ENCODE measurements around the gene PRPF19.

- TF ChIP-seq POLR2A (IDR thresholded peaks at IDR 0.05; ENCODE audit: low read depth, low read length), result no peak
- no peak for TF ChIP-seq RFX5 (IDR thresholded peaks at IDR 0.05; ENCODE audit: low read depth, low read length)
- TF ChIP-seq NBN (IDR thresholded peaks at IDR 0.05), result no peak
- TF ChIP-seq KDM1A (IDR thresholded peaks at IDR 0.05; ENCODE audit: borderline replicate concordance), result no peak
- TF ChIP-seq CTCF (IDR thresholded peaks at IDR 0.05 in 2 of 3, conservative IDR thresholded peaks at IDR 0.05 in 1 of 3; ENCODE audit: control insufficient read depth in 2 of 3, extremely low read depth in 1 of 3, insufficient read depth in 1 of 3, low read depth in 3 of 3, low read length in 3 of 3), result no peak
- TF ChIP-seq RAD21 (IDR thresholded peaks at IDR 0.05; ENCODE audit: insufficient read depth, low read depth, low read length), result no peak
- TF ChIP-seq ATF2 (IDR thresholded peaks at IDR 0.05; ENCODE audit: low read length), result no peak
- TF ChIP-seq YY1 (IDR thresholded peaks at IDR 0.05; ENCODE audit: low read depth, low read length), result no peak
- no peak for TF ChIP-seq TAF1 (IDR thresholded peaks at IDR 0.05; ENCODE audit: borderline replicate concordance, low read depth, low read length)
- TF ChIP-seq ZBED1 (IDR thresholded peaks at IDR 0.05; ENCODE audit: borderline replicate concordance), result no peak
- TF ChIP-seq CEBPB (IDR thresholded peaks at IDR 0.05; ENCODE audit: borderline replicate concordance in 1 of 2, low read depth in 2 of 2, low read length in 2 of 2), result no peak
- no peak for TF ChIP-seq MTA2 (IDR thresholded peaks at IDR 0.05; ENCODE audit: low read depth)
- no peak for TF ChIP-seq HDAC2 (IDR thresholded peaks at IDR 0.05)
These were observed 54.9 kb downstream of the PRPF19 start for GRCh38 chr11:60851327-60852104.

Data from GM12878 (cell line).